H9 (cell line): ENCODE measurements around the gene ZNRF3. TPM values are rescaled to one million over a fixed set of nuclear protein-coding genes. Genes with fewer than 3 reads are reported as not detected.

Source experiments
- DNase-seq: peaks from one replicate; pipeline ENCODE4 v3.0.0-alpha.2; 2017
- H2AFZ ChIP-seq: one replicate; pipeline ENCODE4 v1.6.1; 2013; ENCODE audit warnings: mild to moderate bottlenecking, low read length, control low read depth, moderate library complexity
- H2AK5ac ChIP-seq: 2 replicates; pipeline ENCODE4 v1.6.1; 2013; ENCODE audit warnings: low read length, control low read depth, mixed read lengths; ENCODE audit not compliant: insufficient read length
- H2BK120ac ChIP-seq: one replicate; pipeline ENCODE4 v1.6.1; 2013; ENCODE audit warnings: low read depth, mild to moderate bottlenecking, low read length, control low read depth, inconsistent platforms; ENCODE audit not compliant: poor library complexity, severe bottlenecking
- H2BK12ac ChIP-seq: 2 replicates; pipeline ENCODE4 v1.6.1; 2013; ENCODE audit warnings: low read length, control low read depth, mixed read lengths, low read depth; ENCODE audit not compliant: insufficient read length
- H2BK15ac ChIP-seq: 2 replicates; pipeline ENCODE4 v1.6.1; 2013; ENCODE audit warnings: low read depth, low read length, control low read depth
- H2BK20ac ChIP-seq: one replicate; pipeline ENCODE4 v1.6.1; 2013; ENCODE audit warnings: low read depth, mild to moderate bottlenecking, low read length, control low read depth, inconsistent platforms; ENCODE audit not compliant: poor library complexity, severe bottlenecking
- H2BK5ac ChIP-seq: 2 replicates; pipeline ENCODE4 v1.6.1; 2013; ENCODE audit warnings: low read length, control low read depth, mixed read lengths; ENCODE audit not compliant: insufficient read length
- H3K14ac ChIP-seq: 2 replicates; pipeline ENCODE4 v1.6.1; 2013; ENCODE audit warnings: low read length, control low read depth; ENCODE audit not compliant: insufficient read depth
- H3K18ac ChIP-seq: 2 replicates; pipeline ENCODE4 v1.6.1; 2013; ENCODE audit warnings: low read depth, mild to moderate bottlenecking, mixed read lengths, low read length, control low read depth; ENCODE audit not compliant: insufficient read length
- H3K23ac ChIP-seq: 2 replicates; pipeline ENCODE4 v1.6.1; 2013; ENCODE audit warnings: low read length, control low read depth, mixed read lengths, low read depth; ENCODE audit not compliant: insufficient read length
- H3K23me2 ChIP-seq: 2 replicates; pipeline ENCODE4 v1.6.1; 2013; ENCODE audit warnings: low read depth, mild to moderate bottlenecking, mixed read lengths, low read length, control low read depth; ENCODE audit not compliant: insufficient read length, poor library complexity, severe bottlenecking
- H3K27ac ChIP-seq: 2 replicates; pipeline ENCODE4 v1.5.1; 2013; ENCODE audit warnings: low read length, control low read depth, mixed read lengths, low read depth; ENCODE audit not compliant: insufficient read length
- H3K27me3 ChIP-seq: 2 replicates; pipeline ENCODE4 v1.6.1; 2013; ENCODE audit warnings: low read length, control low read depth, inconsistent platforms; ENCODE audit not compliant: insufficient read depth
- H3K4ac ChIP-seq: 2 replicates; pipeline ENCODE4 v1.6.1; 2013; ENCODE audit warnings: low read depth, mild to moderate bottlenecking, control low read depth, inconsistent platforms, low read length, moderate library complexity
- H3K4me1 ChIP-seq: 2 replicates; pipeline ENCODE4 v1.6.1; 2013; ENCODE audit warnings: low read length, control low read depth, inconsistent platforms; ENCODE audit not compliant: insufficient read depth
- H3K4me2 ChIP-seq: 2 replicates; pipeline ENCODE4 v1.6.1; 2013; ENCODE audit warnings: low read length, control low read depth, mixed read lengths; ENCODE audit not compliant: insufficient read length, insufficient read depth
- H3K56ac ChIP-seq: 2 replicates; pipeline ENCODE4 v1.6.1; 2013; ENCODE audit warnings: low read depth, mild to moderate bottlenecking, mixed read lengths, low read length, control low read depth; ENCODE audit not compliant: insufficient read length
- H3K79me1 ChIP-seq: 2 replicates; pipeline ENCODE4 v1.6.1; 2013; ENCODE audit warnings: low read depth, mild to moderate bottlenecking, moderate library complexity, low read length, control low read depth, inconsistent platforms; ENCODE audit not compliant: insufficient read depth, poor library complexity, severe bottlenecking
- H3K79me2 ChIP-seq: 2 replicates; pipeline ENCODE4 v1.6.1; 2013; ENCODE audit warnings: low read length, control low read depth, inconsistent platforms; ENCODE audit not compliant: insufficient read depth
- H3K9ac ChIP-seq: 2 replicates; pipeline ENCODE4 v1.6.1; 2013; ENCODE audit warnings: low read length, control low read depth, mixed read lengths; ENCODE audit not compliant: insufficient read length; ENCODE audit errors: extremely low read depth
- H3K9me3 ChIP-seq: one replicate; pipeline ENCODE4 v1.6.1; 2013; ENCODE audit warnings: low read depth, low read length, inconsistent platforms; ENCODE audit not compliant: control insufficient read depth
- H3T11ph ChIP-seq: one replicate; pipeline ENCODE4 v1.6.1; 2013; ENCODE audit warnings: mild to moderate bottlenecking, low read length, control low read depth, inconsistent platforms
- H4K20me1 ChIP-seq: one replicate; pipeline ENCODE4 v1.6.1; 2013; ENCODE audit not compliant: control insufficient read depth, insufficient read length, insufficient read depth
- H4K5ac ChIP-seq: 2 replicates; pipeline ENCODE4 v1.6.1; 2013; ENCODE audit warnings: low read depth, mild to moderate bottlenecking, mixed read lengths, low read length, control low read depth; ENCODE audit not compliant: insufficient read length
- H4K8ac ChIP-seq: replicated peaks from 2 replicates; pipeline ENCODE4 v1.6.1; 2013; ENCODE audit warnings: low read length, control low read depth, mixed read lengths, low read depth; ENCODE audit not compliant: insufficient read length
- H4K91ac ChIP-seq: 2 replicates; pipeline ENCODE4 v1.6.1; 2013; ENCODE audit warnings: low read depth, mild to moderate bottlenecking, moderate library complexity, mixed read lengths, low read length, control low read depth; ENCODE audit not compliant: insufficient read length
- H3K27ac Mint-ChIP-seq, 3 experiments: 2 replicates in 2 of 3; 3 replicates in 1 of 3; pipeline ENCODE4 v1.8.0; 2020 to 2021; ENCODE audit warnings: mixed read lengths in 3 of 3, mild to moderate bottlenecking in 1 of 3, moderate library complexity in 1 of 3
- H3K27me3 Mint-ChIP-seq: 2 replicates; pipeline ENCODE4 v1.8.0; 2021; ENCODE audit warnings: low read depth, mild to moderate bottlenecking, moderate library complexity, mixed read lengths
- H3K36me3 Mint-ChIP-seq, 3 experiments: 2 replicates in 2 of 3; 3 replicates in 1 of 3; pipeline ENCODE4 v1.8.0; 2020 to 2021; ENCODE audit warnings: low read depth in 3 of 3, mixed read lengths in 3 of 3; ENCODE audit not compliant: insufficient read depth in 1 of 3
- H3K4me1 Mint-ChIP-seq, 2 experiments: 2 replicates each; pipeline ENCODE4 v1.8.0; 2020; ENCODE audit warnings: mixed read lengths in 2 of 2
- H3K4me3 Mint-ChIP-seq, 2 experiments: 2 replicates in 1 of 2; 3 replicates in 1 of 2; pipeline ENCODE4 v1.8.0; 2020 to 2021; ENCODE audit warnings: mild to moderate bottlenecking in 2 of 2, mixed read lengths in 2 of 2, moderate library complexity in 1 of 2
- H3K9me3 Mint-ChIP-seq, 2 experiments: 2 replicates in 1 of 2; 3 replicates in 1 of 2; pipeline ENCODE4 v1.8.0; 2020; ENCODE audit warnings: mild to moderate bottlenecking in 2 of 2, mixed read lengths in 2 of 2, moderate library complexity in 1 of 2
- CTCF ChIP-seq: fragments of 200-600 bp; sonication (generic); conservative IDR thresholded peaks from 3 replicates; pipeline ENCODE4 v1.8.0; 2021; ENCODE audit warnings: antibody characterized with exemption, mild to moderate bottlenecking
- WGBS: extraction: QIAGEN DNeasy Blood & Tissue Kit; methylation state at CpG from one replicate; pipeline ENCODE4 v1.1.7; 2013; ENCODE audit warnings: missing lambda C conversion rate, low lambda C conversion rate, mixed read lengths; ENCODE audit not compliant: insufficient read length; ENCODE audit errors: extremely low coverage; 5-methylcytosine and 5-hydroxymethylcytosine counted together
- total RNA-seq: library from RNA; stranded (reverse); gene quantifications from 2 replicates; pipeline ENCODE4 v1.2.1, GENCODE V29; 2021

Gene ZNRF3
- total RNA-seq, 1 experiment from 2014 or later, result 20.6 TPM

GRCh38 chr22:28999919-29000556, 116.7 kb downstream of the ZNRF3 start:
- peaks cover 5 to 21% (median 8%) of the 10 kb centered on the region in 3 experiments; a peak in 6 of 7 replicates for H3K36me3 Mint-ChIP-seq

More at GRCh38 chr22:28999919-29000556, 116.7 kb downstream of the ZNRF3 start:
- no peak overlapping the region for H3K9ac ChIP-seq
- H2BK15ac ChIP-seq, result no peak overlapping the region
- no peak overlapping the region for H3K23ac ChIP-seq
- no CpG with 5 or more reads among the region's 1 CpG for WGBS
- H3K9me3 ChIP-seq, result no peaks in the 10 kb centered on the region
- no peaks in the 10 kb centered on the region for H3K79me2 ChIP-seq
- no peak overlapping the region for H2AK5ac ChIP-seq
- no peak overlapping the region for H3T11ph ChIP-seq
- H2BK20ac ChIP-seq, result no peak overlapping the region
- H4K20me1 ChIP-seq, result no peaks in the 10 kb centered on the region
- Mint-ChIP-seq H3K9me3 (no peaks in the 10 kb centered on the region), H3K27me3 (no peaks in the 10 kb centered on the region; the same call in 1 of the 2 replicates), H3K4me3 (no peak overlapping the region; a peak in 1 of 5 replicates), H3K4me1 (peaks cover 54 to 56% of the 10 kb centered on the region in 2 experiments), H3K27ac (peak overlapping the region; percentile 84 to 96 (median 90); a peak in 6 of 7 replicates)
- H3K27me3 ChIP-seq, result no peaks in the 10 kb centered on the region
- no peak overlapping the region for H3K4me2 ChIP-seq
- H2BK120ac ChIP-seq, result no peak overlapping the region
- H3K4me1 ChIP-seq, result peaks cover 17% of the 10 kb centered on the region
- H2AFZ ChIP-seq, result no peak overlapping the region
- no peak overlapping the region for H3K18ac ChIP-seq
- no peak overlapping the region for H3K56ac ChIP-seq
- no peak overlapping the region for H3K4ac ChIP-seq
- H2BK5ac ChIP-seq, result no peak overlapping the region
- H3K14ac ChIP-seq, result no peak overlapping the region; the same call in 1 of the 2 replicates
- H2BK12ac ChIP-seq, result peak overlapping the region; percentile 16
- DNase-seq, result no peak
- no peak overlapping the region for H4K8ac ChIP-seq
- TF ChIP-seq CTCF, result no peak
- H3K79me1 ChIP-seq, result peaks cover 3% of the 10 kb centered on the region
- H3K27ac ChIP-seq, result peak overlapping the region; percentile 68
- no peaks in the 10 kb centered on the region for H3K23me2 ChIP-seq
- H4K91ac ChIP-seq, result peak overlapping the region; percentile 80
- H4K5ac ChIP-seq, result no peak overlapping the region
